Epithelial cell of umbilical artery (primary cell): Measurements from ENCODE around the gene OR52W1. TPM values are rescaled to one million over a fixed set of nuclear protein-coding genes. Genes with fewer than 3 reads are reported as not detected.

Experiments
- total RNA-seq: library from RNA; depleted of rRNA; stranded (reverse); fragments of >200 nt; gene quantifications from 2 replicates; pipeline ENCODE4 v1.2.3, GENCODE V29; 2014

OR52W1 gene
- not detected in 2 replicates for total RNA-seq

GRCh38 chr11:6199174-6199810 lies at the start of gene OR52W1:
TSS of gene OR52W1 (plus strand) at chr11:6199224. CDS start at chr11:6199224, 0 bp downstream.

GRCh38 chr11:6170226-6170625 lies 28.8 kb upstream of the OR52W1 start, which contains the start of gene OR52B2:
TSS of gene OR52B2 (minus strand) at chr11:6170326. CDS start at chr11:6170326, 0 bp downstream.

GRCh38 chr11:6205366-6205765 lies 6.3 kb downstream of the OR52W1 start, which contains the start of gene C11orf42:
TSS of gene C11orf42 (plus strand) at chr11:6205557. CDS start at chr11:6205616, 59 bp downstream.

GRCh38 chr11:6234387-6235107 lies 35.5 kb downstream of the OR52W1 start, which contains the start of gene FHIP1B:
TSS of gene FHIP1B (minus strand) at chr11:6234636. CDS start at chr11:6224516, 10,120 bp downstream.

GRCh38 chr11:6238902-6239301 lies 39.9 kb downstream of the OR52W1 start, which contains the start of gene CNGA4:
TSS of gene CNGA4 (plus strand) at chr11:6239089. CDS start at chr11:6239207, 118 bp downstream.

Other genes with a start within 250 kb of the OR52W1 start
- not detected in 2 replicates for gene OR56A5, start 230.7 kb upstream of the OR52W1 start, total RNA-seq
- gene OR52L1, start 212.2 kb upstream of the OR52W1 start, total RNA-seq, result not detected in 2 replicates
- not detected in 2 replicates for gene OR56A4, start 192.3 kb upstream of the OR52W1 start, total RNA-seq
- gene OR56A1, start 168.5 kb upstream of the OR52W1 start, total RNA-seq, result under 0.01 TPM in 1 of 2 replicates, not detected in the other
- gene OR56B4, start 91.5 kb upstream of the OR52W1 start, total RNA-seq, result not detected in 2 replicates
- not detected in 2 replicates for gene OR52B2, start 28.9 kb upstream of the OR52W1 start, total RNA-seq
- gene C11orf42, start 6.3 kb downstream of the OR52W1 start, total RNA-seq, result not detected in 2 replicates
- 6.2 and 8.4 TPM in 2 replicates for gene FHIP1B, start 35.4 kb downstream of the OR52W1 start, total RNA-seq
- gene CNGA4, start 39.9 kb downstream of the OR52W1 start, total RNA-seq, result under 0.01 TPM in 1 of 2 replicates, not detected in the other
- not detected in 2 replicates for gene CCKBR, start 60.6 kb downstream of the OR52W1 start, total RNA-seq
- gene CAVIN3, start 121.3 kb downstream of the OR52W1 start, total RNA-seq, result 135 and 389 TPM in 2 replicates
- gene SMPD1, start 191.2 kb downstream of the OR52W1 start, total RNA-seq, result 11.0 and 17.5 TPM in 2 replicates
- gene APBB1, start 219.9 kb downstream of the OR52W1 start, total RNA-seq, result 46.1 and 47.3 TPM in 2 replicates
- gene HPX, start 241.8 kb downstream of the OR52W1 start, total RNA-seq, result not detected in 2 replicates